Endometrial microvascular endothelial cells (primary cell): ENCODE results near the gene NFATC1. TPM values are rescaled to one million over a fixed set of nuclear protein-coding genes. Genes with fewer than 3 reads are reported as not detected.

Experiments used
- in situ Hi-C: cut with HindIII; loops from 2 replicates; pipeline ENCODE4 v1.10.0; 2017; ENCODE audit warnings: low sequenced_read_pairs, low pct_unique_long_range_greater_than_20kb; ENCODE audit errors: inconsistent ontology term
- total RNA-seq: library from RNA; depleted of rRNA; stranded (reverse); fragments of >200 nt; gene quantifications from one replicate; pipeline ENCODE4 v1.2.3, GENCODE V29; 2015; ENCODE audit errors: inconsistent ontology term

Gene NFATC1
- total RNA-seq, 1 donor from 2014 or later, result 8.9 TPM

DNA sequence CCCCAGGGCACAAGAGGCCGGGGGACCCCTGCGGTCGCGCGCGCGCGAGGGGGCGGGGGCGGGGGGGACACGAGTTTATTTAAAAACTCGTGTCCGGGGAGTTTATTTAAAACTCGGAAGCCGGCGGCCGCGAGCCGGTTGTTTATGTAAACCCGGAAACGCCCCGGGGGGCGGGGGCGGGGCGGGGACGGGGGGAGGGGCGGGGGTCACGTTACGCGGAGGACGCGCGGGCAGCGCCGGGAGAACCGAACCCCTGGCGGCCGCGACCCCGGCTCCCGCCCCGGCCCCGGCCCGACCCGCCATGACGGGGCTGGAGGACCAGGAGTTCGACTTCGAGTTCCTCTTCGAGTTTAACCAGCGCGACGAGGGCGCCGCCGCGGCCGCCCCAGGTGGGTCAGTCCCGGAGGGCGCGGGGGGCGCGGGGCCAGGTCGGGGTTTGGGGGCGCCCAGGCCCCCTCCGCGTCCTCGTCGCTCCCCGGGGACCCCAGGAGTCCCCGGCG, 4.4 kb downstream of the NFATC1 start:
- in situ Hi-C loops, result no loop called here

DNA sequence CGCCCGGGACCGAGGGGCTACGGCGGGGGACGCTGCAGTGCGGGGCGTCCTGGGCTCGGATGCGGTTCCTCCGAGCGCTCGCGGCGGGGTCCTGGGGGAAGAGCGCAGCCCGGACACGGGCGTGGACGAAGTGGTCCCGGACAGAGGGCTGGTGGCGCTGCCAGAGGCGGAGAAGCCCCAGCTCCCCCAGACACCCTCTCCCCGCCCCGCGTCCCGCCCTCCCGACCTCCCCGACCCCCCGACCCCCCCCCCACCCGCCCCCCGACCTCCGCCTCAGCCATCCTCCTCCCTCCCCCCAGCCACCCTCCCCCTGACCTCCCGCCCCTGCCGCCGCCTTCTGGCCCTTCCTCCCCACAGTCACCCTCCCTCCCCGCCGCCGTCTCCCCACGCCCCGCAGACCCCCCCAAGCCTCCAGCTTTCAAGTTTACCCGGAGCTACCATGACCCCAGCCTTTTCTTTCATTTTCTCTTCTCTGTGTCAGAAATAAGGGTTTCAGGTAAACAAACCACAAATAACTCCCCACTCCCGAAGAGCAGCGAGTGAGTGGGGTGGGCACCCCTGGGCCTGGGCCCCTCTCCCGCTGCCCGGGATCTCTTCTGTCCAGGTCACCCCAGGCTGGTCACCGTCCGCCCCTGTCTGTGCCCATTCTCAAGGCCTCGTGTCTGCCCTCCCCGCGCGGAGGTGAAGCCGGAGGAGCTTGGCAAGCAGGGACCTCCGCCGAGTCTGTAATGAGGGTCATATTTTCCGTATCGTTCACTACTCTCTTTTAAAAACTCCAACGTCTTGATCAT, 5.1 kb downstream of the NFATC1 start:
- in situ Hi-C loops, result no loop called here

DNA sequence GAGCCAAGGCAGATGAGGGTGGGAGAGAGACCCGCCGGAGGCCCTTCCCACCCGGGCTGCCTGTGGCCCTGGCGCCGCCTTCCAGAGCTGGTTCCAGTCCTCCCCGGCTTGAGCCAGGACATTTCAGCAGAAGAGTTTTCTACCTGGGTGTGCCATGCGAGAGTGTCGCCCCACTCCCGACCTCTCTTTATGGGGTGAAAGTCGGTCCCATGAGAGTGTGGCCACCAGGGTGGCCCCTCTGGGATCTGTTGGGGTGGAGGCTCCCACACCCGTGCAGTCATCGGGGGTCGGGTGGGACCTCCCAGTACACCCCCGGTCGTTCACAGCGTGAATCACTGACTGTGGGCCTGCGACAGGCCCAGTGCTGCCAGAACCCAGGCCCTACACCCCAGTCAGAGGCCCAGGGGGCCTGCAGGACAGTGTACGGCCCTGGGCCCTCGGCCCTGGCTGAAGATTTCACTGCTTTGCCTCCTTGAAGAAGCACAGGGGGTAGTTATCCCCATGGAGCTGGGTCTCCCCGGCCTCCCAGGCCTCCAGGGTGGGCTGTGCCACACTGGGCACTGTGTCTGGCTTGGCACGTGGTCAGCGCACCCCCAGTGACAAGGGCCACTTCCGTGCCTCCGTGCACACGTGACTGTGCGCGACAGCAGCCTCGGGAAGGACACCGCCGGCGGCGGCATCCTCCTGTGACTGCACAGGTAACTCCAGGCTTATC, 5.9 kb downstream of the NFATC1 start:
- in situ Hi-C loops, result no loop called here

DNA sequence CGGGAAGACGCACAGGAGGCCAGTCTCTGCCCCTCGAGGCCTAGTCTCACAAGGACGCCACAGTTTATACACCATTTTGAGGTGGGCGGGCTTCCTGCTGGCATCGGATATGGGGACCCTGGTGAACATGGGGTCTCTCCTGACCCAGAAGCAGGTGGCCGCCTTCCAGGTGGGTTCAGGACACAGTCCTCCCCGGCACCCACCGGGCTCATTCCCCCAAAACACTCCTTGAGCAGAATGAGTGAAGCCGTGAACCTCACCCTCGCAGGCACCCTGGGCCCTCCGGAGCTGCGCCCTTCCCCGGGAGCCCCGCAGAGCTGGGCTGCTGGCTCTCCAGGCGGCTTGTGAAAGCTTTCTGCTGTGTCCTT, 6.5 kb downstream of the NFATC1 start:
- in situ Hi-C loops, result no loop called here

DNA sequence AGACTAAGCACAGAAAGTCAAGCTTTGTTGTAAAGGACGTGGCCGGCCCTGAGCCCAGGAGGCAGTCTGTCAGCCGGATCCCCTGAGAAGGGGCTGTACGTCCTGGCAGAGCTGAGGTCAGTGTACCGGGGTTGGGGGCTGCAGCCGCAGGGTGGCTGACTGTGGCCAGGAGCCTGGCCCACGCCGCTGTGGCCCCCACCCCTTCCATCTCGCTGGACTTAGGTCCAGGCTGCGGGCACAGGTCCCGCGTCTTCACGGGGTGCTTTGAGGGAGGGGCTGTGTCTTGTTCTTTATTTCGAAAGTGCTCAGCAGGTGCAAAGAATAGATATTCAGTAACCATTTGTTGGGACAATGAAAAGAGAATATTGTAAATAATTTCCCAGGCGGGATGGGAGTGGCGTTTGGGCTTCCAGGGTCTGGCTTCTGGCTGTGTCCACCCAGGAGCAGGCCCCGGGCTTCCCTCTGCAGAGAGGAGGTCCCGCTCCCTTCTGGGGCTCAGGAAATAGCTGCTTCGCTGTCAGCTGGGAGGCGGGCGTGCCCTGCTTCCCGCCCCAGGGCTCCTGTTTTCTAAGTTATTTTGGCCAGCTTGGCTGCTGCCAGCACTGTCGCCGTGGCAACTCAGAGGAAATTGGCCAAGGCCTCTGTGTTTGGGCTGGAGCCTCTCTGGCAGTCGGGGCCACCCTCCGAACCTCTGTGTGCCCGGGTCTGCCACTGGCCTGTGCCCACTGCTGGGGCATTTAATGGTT, 7.4 kb downstream of the NFATC1 start:
- in situ Hi-C loops, result no loop called here

DNA sequence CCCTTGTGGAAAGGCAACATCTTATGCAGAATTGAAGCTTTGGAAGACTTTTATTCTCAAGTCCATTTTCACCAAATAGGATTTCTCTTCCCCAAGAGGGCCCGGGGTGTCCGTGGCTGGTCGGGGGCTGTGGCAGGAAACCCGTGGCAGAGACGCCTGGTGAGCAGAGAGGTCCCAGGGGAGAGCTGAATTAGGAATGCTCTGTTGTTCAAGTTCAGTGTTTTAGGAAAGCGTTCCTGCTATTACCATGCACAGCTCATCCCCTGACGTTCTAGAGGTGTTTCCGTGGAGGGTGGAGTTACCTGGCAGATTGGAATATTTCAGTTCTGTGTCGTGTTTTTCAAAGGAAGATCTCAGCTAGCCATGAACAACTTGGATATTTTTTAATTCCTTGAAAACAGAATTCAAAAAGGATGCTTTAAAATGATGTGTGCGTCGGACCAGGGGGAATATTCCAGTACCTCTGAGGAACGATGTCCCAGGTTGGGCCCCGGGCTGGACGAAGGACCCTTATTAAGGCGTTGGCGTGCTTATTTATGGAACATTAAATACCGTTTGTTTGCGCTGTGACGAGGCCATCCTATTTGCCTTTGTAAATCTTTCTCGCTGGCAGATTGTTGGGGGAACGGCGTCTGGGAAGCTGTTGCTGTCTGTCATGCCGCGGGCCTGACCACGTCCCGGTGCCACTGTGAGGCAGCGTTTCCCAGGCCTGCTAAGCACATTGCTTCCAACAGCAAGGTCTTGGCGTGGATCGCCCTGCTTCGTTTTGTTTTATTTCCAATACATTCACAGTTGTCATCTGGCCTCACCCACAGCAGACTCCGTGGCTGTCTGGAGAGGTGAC, 8.2 kb downstream of the NFATC1 start:
- in situ Hi-C loops, result no loop called here

DNA sequence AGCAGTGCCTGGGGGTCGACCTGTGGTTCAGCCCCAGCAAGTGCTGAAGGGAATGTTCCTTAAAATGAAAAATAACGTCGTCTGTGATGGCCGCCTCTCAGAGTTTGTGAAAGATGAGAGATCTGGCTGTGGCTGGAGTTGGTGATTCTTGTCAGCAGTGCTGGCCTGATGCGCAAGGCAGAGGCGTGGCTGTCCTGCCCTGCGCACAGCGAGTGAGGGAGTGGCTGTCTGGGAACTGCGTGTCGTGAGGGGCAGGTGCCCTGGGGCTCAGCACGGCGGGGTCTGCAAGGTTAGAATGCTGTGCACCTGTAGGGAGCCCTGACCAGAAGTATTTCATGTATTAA, 8.8 kb downstream of the NFATC1 start:
- in situ Hi-C loops, result no loop called here

DNA sequence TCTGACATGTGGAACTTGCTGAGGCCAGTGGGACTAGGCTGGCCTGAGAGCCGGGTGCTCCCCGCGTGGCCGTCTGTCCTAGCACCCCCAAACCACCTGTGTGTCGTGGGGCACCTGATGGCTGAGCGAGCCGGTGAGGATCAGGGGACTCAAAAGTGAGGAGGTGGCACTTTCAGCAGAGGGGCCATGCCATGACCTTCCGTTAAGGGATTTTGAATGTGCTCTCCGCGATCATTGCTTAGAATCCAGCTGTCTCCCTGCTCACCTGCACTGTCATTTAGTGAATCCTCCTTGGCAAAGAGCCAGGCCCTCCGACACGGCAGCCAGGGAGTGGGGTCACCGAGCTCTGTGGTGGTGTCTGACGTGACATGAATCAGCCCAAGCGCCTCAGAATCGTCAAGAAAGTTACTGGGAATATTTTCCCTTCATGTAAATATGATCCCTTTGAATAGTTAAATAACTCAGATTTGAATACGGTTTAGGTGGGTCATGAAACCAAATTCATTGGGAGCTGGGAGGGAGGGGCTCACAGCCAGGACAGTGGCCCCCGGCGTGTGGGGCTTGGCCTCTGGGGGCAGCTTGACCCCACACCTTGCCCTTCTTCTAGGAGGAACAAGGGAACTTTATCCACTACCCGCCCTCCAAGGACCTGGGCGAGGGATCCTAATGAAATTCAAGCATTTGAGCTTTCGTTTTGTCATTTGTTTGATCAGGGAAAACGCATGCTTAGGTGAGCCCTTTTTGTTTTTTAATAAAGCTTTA, 9.5 kb downstream of the NFATC1 start:
- in situ Hi-C loops, result no loop called here

DNA sequence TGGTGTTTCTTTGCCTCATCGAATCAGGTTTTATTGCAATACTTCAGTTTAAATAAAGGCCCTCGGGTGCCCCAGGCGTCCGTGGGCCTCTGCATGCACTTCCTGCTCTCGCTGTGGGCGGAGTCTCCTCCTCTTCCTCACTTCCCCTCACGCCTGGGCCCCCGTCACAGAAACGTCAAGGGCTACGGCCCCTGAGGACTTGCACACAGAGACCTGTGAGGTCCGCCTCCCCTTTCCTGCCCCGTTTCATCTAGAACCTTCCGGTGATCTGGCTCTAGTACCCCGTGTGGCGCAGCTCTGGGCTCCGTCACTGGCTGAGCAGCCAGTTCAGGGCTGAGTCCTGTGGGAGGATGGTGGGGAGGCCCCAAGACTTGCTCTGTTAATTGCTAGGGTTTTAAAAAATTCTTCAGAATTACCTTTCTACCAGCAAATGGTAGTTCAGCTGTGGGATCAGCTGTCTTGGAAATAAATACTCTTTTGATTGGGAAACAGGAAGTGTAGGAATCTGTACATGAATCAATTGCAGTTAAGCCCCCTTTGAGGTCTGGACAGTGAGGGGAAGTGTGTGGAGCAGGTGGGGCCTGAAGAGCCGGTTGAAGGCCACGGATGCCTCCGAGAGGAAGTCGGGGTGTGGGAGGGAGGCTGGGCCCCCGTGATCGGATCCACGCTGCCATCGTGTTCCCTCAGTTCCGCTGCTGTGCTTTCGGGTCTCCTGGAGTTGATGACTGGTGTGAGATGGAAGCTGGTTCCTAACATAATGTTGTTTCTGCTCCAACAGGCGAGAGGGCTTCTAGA, 10.2 kb downstream of the NFATC1 start:
- in situ Hi-C loops, result no loop called here

DNA sequence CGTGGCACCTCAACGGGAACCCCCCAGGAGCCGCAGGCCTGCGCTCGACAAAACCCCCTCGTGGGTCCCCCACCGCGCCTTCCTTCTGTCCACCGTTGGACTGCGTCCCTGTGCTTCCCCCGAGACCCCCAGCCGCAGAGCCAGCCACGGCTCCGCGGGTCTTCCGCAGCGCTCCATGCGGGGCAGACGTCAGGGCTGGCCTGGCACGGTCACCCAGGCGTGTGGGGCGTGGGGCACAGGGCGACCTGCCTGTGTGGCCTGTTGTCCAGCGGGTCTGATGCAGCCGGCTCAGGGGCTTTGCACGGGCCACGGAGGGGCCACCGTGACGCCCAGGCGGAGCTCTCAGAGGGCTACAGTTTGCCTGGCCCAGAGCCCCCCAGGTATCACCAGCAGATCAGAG, 11.0 kb downstream of the NFATC1 start:
- in situ Hi-C loops, result no loop called here

DNA sequence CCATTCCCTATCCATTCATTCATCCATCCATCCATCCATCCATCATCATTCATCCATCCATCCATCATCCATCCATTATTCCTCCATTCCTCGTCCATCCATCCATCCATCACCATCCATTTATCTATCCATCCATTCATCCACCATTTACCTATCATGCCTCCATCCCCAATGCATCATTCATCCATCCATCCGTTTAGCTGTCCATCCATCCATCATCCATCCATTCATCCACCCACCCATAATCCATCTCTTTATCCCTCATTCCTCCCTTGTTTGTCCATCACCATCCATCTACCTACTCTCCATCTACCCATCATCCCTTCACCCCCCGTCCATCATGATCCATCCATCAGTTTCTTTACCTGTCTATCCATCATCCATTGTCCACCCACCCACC, 13.6 kb downstream of the NFATC1 start:
- in situ Hi-C loops, result no loop called here

DNA sequence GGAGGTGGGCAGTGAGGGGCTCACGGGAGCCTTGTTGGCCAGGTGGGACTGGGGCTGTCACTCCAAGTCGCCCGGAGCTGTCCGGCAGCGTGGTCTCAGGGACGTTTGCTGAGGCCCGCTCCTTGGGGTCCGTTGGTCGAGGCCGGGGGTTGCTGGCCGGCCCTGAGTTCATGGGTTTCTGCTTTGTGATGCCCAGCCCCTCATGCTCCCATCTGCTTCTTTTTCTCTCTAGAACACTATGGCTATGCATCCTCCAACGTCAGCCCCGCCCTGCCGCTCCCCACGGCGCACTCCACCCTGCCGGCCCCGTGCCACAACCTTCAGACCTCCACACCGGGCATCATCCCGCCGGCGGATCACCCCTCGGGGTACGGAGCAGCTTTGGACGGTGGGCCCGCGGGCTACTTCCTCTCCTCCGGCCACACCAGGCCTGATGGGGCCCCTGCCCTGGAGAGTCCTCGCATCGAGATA, 14.5 kb downstream of the NFATC1 start:
- in situ Hi-C loops, result no loop called here

DNA sequence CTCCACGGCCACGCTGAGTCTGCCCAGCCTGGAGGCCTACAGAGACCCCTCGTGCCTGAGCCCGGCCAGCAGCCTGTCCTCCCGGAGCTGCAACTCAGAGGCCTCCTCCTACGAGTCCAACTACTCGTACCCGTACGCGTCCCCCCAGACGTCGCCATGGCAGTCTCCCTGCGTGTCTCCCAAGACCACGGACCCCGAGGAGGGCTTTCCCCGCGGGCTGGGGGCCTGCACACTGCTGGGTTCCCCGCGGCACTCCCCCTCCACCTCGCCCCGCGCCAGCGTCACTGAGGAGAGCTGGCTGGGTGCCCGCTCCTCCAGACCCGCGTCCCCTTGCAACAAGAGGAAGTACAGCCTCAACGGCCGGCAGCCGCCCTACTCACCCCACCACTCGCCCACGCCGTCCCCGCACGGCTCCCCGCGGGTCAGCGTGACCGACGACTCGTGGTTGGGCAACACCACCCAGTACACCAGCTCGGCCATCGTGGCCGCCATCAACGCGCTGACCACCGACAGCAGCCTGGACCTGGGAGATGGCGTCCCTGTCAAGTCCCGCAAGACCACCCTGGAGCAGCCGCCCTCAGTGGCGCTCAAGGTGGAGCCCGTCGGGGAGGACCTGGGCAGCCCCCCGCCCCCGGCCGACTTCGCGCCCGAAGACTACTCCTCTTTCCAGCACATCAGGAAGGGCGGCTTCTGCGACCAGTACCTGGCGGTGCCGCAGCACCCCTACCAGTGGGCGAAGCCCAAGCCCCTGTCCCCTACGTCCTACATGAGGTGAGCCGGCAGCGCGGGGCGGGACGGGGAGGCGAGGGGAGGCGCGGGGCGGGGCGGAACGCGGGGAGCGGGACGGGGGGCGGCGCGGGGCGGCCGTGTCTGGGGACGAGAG, 15.2 kb downstream of the NFATC1 start:
- in situ Hi-C loops, result no loop called here

DNA sequence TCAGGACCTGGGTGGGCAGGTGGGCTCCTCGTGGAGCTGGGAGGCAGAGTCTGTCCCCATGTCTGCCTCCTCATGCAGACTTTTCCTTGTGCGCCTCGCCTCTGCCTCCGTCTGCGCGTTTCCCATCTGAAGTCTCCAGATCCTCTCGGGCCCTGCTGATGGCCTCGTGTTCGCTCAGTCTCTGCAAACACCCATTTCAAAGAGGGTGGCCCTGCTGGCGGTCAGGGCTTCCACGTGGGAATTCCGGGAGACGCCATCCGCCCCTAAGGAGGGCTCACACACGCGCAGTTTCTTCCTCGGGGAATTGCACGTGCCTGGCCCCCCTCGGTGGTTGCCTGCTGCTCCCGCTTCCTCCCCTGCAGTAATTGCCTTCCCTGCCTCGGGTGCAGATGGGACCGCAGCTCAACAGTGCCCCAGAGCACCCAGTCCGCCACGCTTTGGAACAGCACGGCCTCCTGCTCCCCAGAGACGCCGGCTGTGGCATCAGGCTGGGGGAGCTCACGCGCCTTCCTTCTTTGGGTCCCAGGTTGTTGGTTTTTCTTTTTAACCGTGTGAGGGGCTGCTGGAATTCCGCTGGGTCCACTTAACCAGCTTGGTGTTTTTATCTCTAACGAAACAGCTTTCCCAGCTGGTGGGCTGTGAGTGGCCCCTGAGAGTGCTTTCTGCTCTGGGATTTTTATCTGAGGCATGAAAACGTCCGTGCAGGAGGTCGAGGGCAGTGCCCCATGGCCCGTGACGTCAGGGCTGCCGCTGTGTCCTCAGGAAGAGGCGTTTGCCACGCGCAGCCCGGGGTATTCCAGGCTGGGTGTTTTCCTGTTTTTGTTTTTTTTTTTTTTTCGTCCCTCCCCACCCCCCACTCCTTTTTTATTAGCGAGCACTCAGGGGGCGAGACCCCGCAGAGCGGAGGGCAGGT, 16.1 kb downstream of the NFATC1 start:
- in situ Hi-C loops, result no loop called here

DNA sequence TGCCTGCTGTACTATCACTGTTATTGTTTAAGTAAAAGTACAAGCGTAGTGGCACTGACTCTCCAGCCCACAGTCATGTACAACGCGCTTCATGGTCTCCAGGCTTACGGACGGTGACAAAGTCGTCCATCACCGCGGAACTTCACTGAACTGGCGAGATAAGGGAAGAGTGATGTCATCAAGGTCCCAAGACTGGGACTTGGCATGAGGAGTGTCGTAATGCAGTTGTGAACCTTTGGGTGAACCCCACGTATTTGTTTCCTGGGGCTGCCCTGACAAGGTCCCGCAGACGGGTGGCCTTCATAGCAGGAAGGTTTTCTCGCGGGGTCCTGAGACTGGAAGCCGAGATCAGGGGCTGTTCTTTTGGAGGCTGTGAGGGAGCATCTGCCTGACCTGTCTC, 17.3 kb downstream of the NFATC1 start:
- in situ Hi-C loops, result no loop called here

DNA sequence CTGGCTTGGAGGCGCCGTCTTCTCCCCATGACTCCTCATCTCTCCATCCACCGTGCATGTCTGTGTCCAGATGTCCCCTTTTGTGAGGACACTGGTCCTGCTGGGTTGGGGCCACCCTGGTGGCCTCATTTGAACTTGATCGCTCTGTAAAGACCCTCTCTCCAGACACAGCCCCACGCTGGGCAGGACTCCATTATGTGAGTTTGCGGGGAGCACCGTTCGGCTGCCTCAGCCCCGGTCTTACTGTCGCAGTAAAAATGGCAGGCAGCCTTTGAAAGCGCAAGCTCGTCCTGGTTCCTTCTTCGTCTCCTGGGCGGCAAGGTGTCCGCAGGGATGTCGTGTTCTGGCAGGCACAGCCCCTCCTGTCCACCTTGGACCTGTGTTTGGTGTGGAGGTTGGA, 17.7 kb downstream of the NFATC1 start:
- in situ Hi-C loops, result no loop called here
